SKM-1 treated with dmso at 0.1 percent for 144 hours (cell line): ENCODE results near the gene SMARCAD1.
"Not testable (repeated sequence)": the region's sequence is repeated elsewhere in the genome, so short reads cannot be mapped to it uniquely, and the experiment has no call there.

ENCODE experiments used
- DNase-seq: peaks from one replicate; lab custom pipeline; 2025; ENCODE audit not compliant: unreplicated experiment; lab: John Stamatoyannopoulos, UW

The SMARCAD1 gene

GRCh38 chr4:94293981-94294380 lies 86.3 kb downstream of the SMARCAD1 start:
- DNase-seq: not testable (repeated sequence)

- DNase-seq: not testable (repeated sequence)
These were observed 87.8 kb downstream of the SMARCAD1 start for GRCh38 chr4:94295473-94295872.

GRCh38 chr4:94298725-94299252 lies 91.1 kb downstream of the SMARCAD1 start:
- DNase-seq: no peak

GRCh38 chr4:94302191-94302590 lies 94.5 kb downstream of the SMARCAD1 start:
- DNase-seq: no peak

- no peak for DNase-seq
These were observed 96.8 kb downstream of the SMARCAD1 start for GRCh38 chr4:94304365-94304971.

- no peak for DNase-seq
These were observed 98.0 kb downstream of the SMARCAD1 start for GRCh38 chr4:94305466-94306225.

GRCh38 chr4:94306713-94307112 lies 99.0 kb downstream of the SMARCAD1 start:
- DNase-seq: no peak

- no peak for DNase-seq
These were observed 99.7 kb downstream of the SMARCAD1 start for GRCh38 chr4:94307231-94307871.

- DNase-seq: not testable (repeated sequence)
These were observed 112.3 kb downstream of the SMARCAD1 start for GRCh38 chr4:94319927-94320326.

- DNase-seq: no peak
These were observed 118.2 kb downstream of the SMARCAD1 start for GRCh38 chr4:94325835-94326234.

- DNase-seq: no peak
These were observed 122.3 kb downstream of the SMARCAD1 start for GRCh38 chr4:94329933-94330332.

- DNase-seq: no peak
These were observed 125.4 kb downstream of the SMARCAD1 start for GRCh38 chr4:94332983-94333590.

- no peak for DNase-seq
These were observed 126.2 kb downstream of the SMARCAD1 start for GRCh38 chr4:94333866-94334265.

GRCh38 chr4:94334476-94334875 lies 126.8 kb downstream of the SMARCAD1 start:
- DNase-seq: no peak

GRCh38 chr4:94334962-94335361 lies 127.3 kb downstream of the SMARCAD1 start:
- DNase-seq: no peak

GRCh38 chr4:94336303-94336702 lies 128.6 kb downstream of the SMARCAD1 start:
- no peak for DNase-seq

GRCh38 chr4:94336791-94337190 lies 129.1 kb downstream of the SMARCAD1 start:
- not testable (repeated sequence) for DNase-seq

GRCh38 chr4:94338681-94339351 lies 131.2 kb downstream of the SMARCAD1 start:
- DNase-seq: no peak

- DNase-seq: no peak
These were observed 132.1 kb downstream of the SMARCAD1 start for GRCh38 chr4:94339779-94340178.
